HEK293 (cell line): ENCODE data around the gene PLA2G4B.

Experiments
- CTCF ChIA-PET: fragments of 350-600 bp; formaldehyde crosslinking; extraction: SDS; loops from one replicate; lab custom pipeline; 2021; ENCODE audit warnings: antibody characterized with exemption; lab: Yijun Ruan, JAX
- POLR2A ChIA-PET: fragments of 300-600 bp; formaldehyde crosslinking; extraction: SDS; loops from one replicate; lab custom pipeline; 2020; ENCODE audit warnings: antibody characterized with exemption, inconsistent platforms; lab: Yijun Ruan, JAX
- H3K27ac ChIP-seq: fragments of 200-500 bp; sonication (Bioruptor generic); 2 replicates; pipeline ENCODE4 v1.5.1; 2014; ENCODE audit warnings: low read depth, low read length, control low read depth, inconsistent platforms; ENCODE audit errors: extremely low read depth
- H3K36me3 ChIP-seq, 2 experiments: fragments of 200-500 bp in 1 of 2; sonication (Bioruptor generic) in 1 of 2; 1 replicate in 1 of 2; 2 replicates in 1 of 2; pipeline ENCODE4 v1.5.1; 2014 to 2017; ENCODE audit warnings: inconsistent platforms in 2 of 2, low read length in 2 of 2; ENCODE audit not compliant: control insufficient read depth in 2 of 2, insufficient read depth in 1 of 2
- H3K4me1 ChIP-seq: fragments of 200-500 bp; sonication (Bioruptor generic); 2 replicates; pipeline ENCODE4 v1.5.1; 2014; ENCODE audit warnings: mild to moderate bottlenecking, low read length, inconsistent platforms; ENCODE audit not compliant: control insufficient read depth, insufficient read depth
- H3K4me3 ChIP-seq: 2 replicates; pipeline ENCODE4 v1.5.1; 2011; ENCODE audit warnings: low read depth, mild to moderate bottlenecking, control low read depth, low read length, moderate library complexity
- H3K9me3 ChIP-seq: fragments of 200-500 bp; sonication (Bioruptor generic); 2 replicates; pipeline ENCODE4 v1.5.1; 2014; ENCODE audit warnings: low read depth, low read length, inconsistent platforms; ENCODE audit not compliant: control insufficient read depth, insufficient read depth
- BCL11A ChIP-seq: fragments of 450-650 bp; formaldehyde crosslinking; IDR thresholded peaks from 2 replicates; pipeline ENCODE4 v1.5.1; 2016; ENCODE audit warnings: low read depth, missing biosample characterization, missing genetic modification characterization
- EGR2 ChIP-seq: fragments of 450-650 bp; formaldehyde crosslinking; IDR thresholded peaks from 2 replicates; pipeline ENCODE4 v1.5.1; 2016; ENCODE audit warnings: low read depth, missing biosample characterization, missing genetic modification characterization
- GLIS1 ChIP-seq: fragments of 450-650 bp; formaldehyde crosslinking; IDR thresholded peaks from 2 replicates; pipeline ENCODE4 v1.5.1; 2016; ENCODE audit warnings: missing biosample characterization, missing genetic modification characterization
- MYNN ChIP-seq: fragments of 450-650 bp; formaldehyde crosslinking; IDR thresholded peaks from 2 replicates; pipeline ENCODE4 v1.5.1; 2016; ENCODE audit warnings: missing biosample characterization, missing genetic modification characterization, borderline replicate concordance
- PATZ1 ChIP-seq: fragments of 450-650 bp; formaldehyde crosslinking; IDR thresholded peaks from 2 replicates; pipeline ENCODE4 v1.5.1; 2016; ENCODE audit warnings: missing biosample characterization, missing genetic modification characterization
- RBAK ChIP-seq: fragments of 450-650 bp; formaldehyde crosslinking; IDR thresholded peaks from 2 replicates; pipeline ENCODE4 v1.5.1; 2016; ENCODE audit warnings: missing biosample characterization, missing genetic modification characterization
- SP3 ChIP-seq: fragments of 450-650 bp; formaldehyde crosslinking; IDR thresholded peaks from 2 replicates; pipeline ENCODE4 v1.5.1; 2016; ENCODE audit warnings: missing biosample characterization, missing genetic modification characterization
- ZBTB20 ChIP-seq: fragments of 450-650 bp; formaldehyde crosslinking; IDR thresholded peaks from 2 replicates; pipeline ENCODE4 v1.5.1; 2016; ENCODE audit warnings: missing biosample characterization, missing genetic modification characterization
- ZBTB44 ChIP-seq: fragments of 450-650 bp; IDR thresholded peaks from 2 replicates; pipeline ENCODE4 v1.5.1; 2018; ENCODE audit warnings: missing biosample characterization, mild to moderate bottlenecking, missing genetic modification characterization
- ZBTB7A ChIP-seq: fragments of 450-650 bp; formaldehyde crosslinking; IDR thresholded peaks from 2 replicates; pipeline ENCODE4 v1.5.1; 2016; ENCODE audit warnings: low read depth, missing biosample characterization, missing genetic modification characterization
- ZBTB8A ChIP-seq: fragments of 450-650 bp; formaldehyde crosslinking; IDR thresholded peaks from 2 replicates; pipeline ENCODE4 v1.5.1; 2016; ENCODE audit warnings: missing biosample characterization, missing genetic modification characterization
- ZEB2 ChIP-seq: fragments of 450-650 bp; formaldehyde crosslinking; IDR thresholded peaks from 2 replicates; pipeline ENCODE4 v1.5.1; 2016; ENCODE audit warnings: missing biosample characterization, missing genetic modification characterization
- ZFP41 ChIP-seq: fragments of 450-650 bp; formaldehyde crosslinking; IDR thresholded peaks from 2 replicates; pipeline ENCODE4 v1.5.1; 2016; ENCODE audit warnings: missing biosample characterization, missing genetic modification characterization, borderline replicate concordance
- ZIC2 ChIP-seq: fragments of 450-650 bp; formaldehyde crosslinking; IDR thresholded peaks from 2 replicates; pipeline ENCODE4 v1.5.1; 2016; ENCODE audit warnings: missing biosample characterization, missing genetic modification characterization
- ZNF146 ChIP-seq: fragments of 450-650 bp; formaldehyde crosslinking; IDR thresholded peaks from 2 replicates; pipeline ENCODE4 v1.5.1; 2016; ENCODE audit warnings: missing biosample characterization, missing genetic modification characterization
- ZNF155 ChIP-seq: fragments of 450-650 bp; formaldehyde crosslinking; IDR thresholded peaks from 2 replicates; pipeline ENCODE4 v1.5.1; 2016; ENCODE audit warnings: missing biosample characterization, missing genetic modification characterization
- ZNF169 ChIP-seq: fragments of 450-650 bp; formaldehyde crosslinking; IDR thresholded peaks from 2 replicates; pipeline ENCODE4 v1.5.1; 2016; ENCODE audit warnings: missing biosample characterization, missing genetic modification characterization
- ZNF18 ChIP-seq: fragments of 450-650 bp; formaldehyde crosslinking; IDR thresholded peaks from 2 replicates; pipeline ENCODE4 v1.5.1; 2016; ENCODE audit warnings: missing biosample characterization, missing genetic modification characterization
- ZNF274 ChIP-seq, 2 experiments: fragments of 200-500 bp in 1 of 2; fragments of 450-650 bp in 1 of 2; sonication (Bioruptor generic) in 1 of 2; formaldehyde crosslinking in 1 of 2; IDR thresholded peaks; 2 replicates each; pipeline versions ENCODE4 v1.5.1 to v1.6.1; 2014 to 2016; ENCODE audit warnings: borderline replicate concordance in 1 of 2, inconsistent platforms in 1 of 2, low read length in 1 of 2, missing biosample characterization in 1 of 2, missing genetic modification characterization in 1 of 2
- ZNF335 ChIP-seq: fragments of 450-650 bp; formaldehyde crosslinking; conservative IDR thresholded peaks from 2 replicates; pipeline ENCODE4 v1.5.1; 2016; ENCODE audit warnings: missing biosample characterization, missing genetic modification characterization
- ZNF398 ChIP-seq: fragments of 450-650 bp; formaldehyde crosslinking; IDR thresholded peaks from 2 replicates; pipeline ENCODE4 v1.5.1; 2017; ENCODE audit warnings: missing biosample characterization, missing genetic modification characterization
- ZNF423 ChIP-seq: fragments of 450-650 bp; formaldehyde crosslinking; IDR thresholded peaks from 2 replicates; pipeline ENCODE4 v1.5.1; 2016; ENCODE audit warnings: missing biosample characterization, missing genetic modification characterization
- ZNF529 ChIP-seq: fragments of 450-650 bp; formaldehyde crosslinking; IDR thresholded peaks from 2 replicates; pipeline ENCODE4 v1.5.1; 2017; ENCODE audit warnings: missing genetic modification characterization, missing biosample characterization; ENCODE audit not compliant: insufficient replicate concordance
- ZNF701 ChIP-seq: fragments of 450-650 bp; formaldehyde crosslinking; IDR thresholded peaks from 2 replicates; pipeline ENCODE4 v1.5.1; 2016; ENCODE audit warnings: missing biosample characterization, missing genetic modification characterization
- ZNF777 ChIP-seq: fragments of 450-650 bp; formaldehyde crosslinking; IDR thresholded peaks from 2 replicates; pipeline ENCODE4 v1.5.1; 2017; ENCODE audit warnings: missing biosample characterization, missing genetic modification characterization, borderline replicate concordance
- ZNF843 ChIP-seq: fragments of 450-650 bp; formaldehyde crosslinking; IDR thresholded peaks from 2 replicates; pipeline ENCODE4 v1.5.1; 2016; ENCODE audit warnings: missing biosample characterization, missing genetic modification characterization
- TF ChIP-seq, protein P1 (sequence below): fragments of 450-650 bp; formaldehyde crosslinking; IDR thresholded peaks from 2 replicates; pipeline ENCODE4 v1.5.1; 2017; ENCODE audit warnings: missing biosample characterization, missing genetic modification characterization

Gene PLA2G4B

DNA sequence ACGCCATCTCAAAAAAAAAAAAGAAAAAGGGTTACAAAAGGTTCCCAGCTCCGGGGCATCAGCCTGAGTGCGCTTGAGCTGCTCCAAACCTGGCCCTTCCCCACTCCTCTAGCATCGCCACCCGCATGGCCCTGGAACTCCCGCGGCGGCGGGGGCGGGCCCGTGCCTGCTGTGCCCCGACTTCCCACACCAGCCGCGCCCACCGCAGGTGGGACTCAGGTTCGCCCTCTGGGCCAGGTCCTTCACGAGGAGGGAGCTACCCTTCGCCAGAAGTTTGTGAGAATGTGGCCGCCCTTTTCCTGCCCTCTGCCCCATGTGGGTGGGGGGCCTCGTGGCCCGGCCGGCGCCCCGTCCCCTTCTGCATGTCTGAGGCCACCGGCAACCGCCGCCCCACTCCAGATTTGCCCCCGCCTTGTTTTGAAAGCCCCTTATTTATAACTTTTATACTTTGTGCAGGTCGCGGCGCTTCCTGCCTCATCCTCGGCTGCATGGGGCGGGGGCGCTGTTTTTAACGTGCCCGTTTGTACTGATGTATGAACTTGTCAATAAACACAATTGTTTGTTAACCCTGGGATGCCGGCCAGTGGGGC, 11.3 kb upstream of the PLA2G4B start (continued):
- TF ChIP-seq ZBTB8A (tag by site-specific recombination) (peak; percentile 54), ZNF701 (tag by site-specific recombination) (no peak), ZNF423 (0 out of 2 replicates have a peak, but pooled peaks have one; percentile 44), ZNF398 (tag by site-specific recombination) (no peak), PATZ1 (tag by site-specific recombination) (peak; percentile 42; the same call in 1 of the 2 replicates), BCL11A (no peak), ZNF335 (tag by site-specific recombination) (peak; percentile 76; the same call in 1 of the 2 replicates), ZIC2 (tag by site-specific recombination) (peak; percentile 89), MYNN (tag by site-specific recombination) (no peak), GLIS1 (peak; percentile 78), ZNF274 (IDR thresholded peaks at IDR 0.05; ENCODE audit: low read length) (no peak), ZNF274 (tag by site-specific recombination; IDR thresholded peaks at IDR 0.05; ENCODE audit: borderline replicate concordance) (no peak), ZEB2 (tag by site-specific recombination) (no peak), EGR2 (tag by site-specific recombination) (peak; percentile 82), RBAK (tag by site-specific recombination) (no peak), ZBTB20 (tag by site-specific recombination) (0 out of 2 replicates have a peak, but pooled peaks have one; percentile 21), SP3 (tag by site-specific recombination) (peak; percentile 53; the same call in 1 of the 2 replicates)
- TF ChIP-seq, protein P1, sequence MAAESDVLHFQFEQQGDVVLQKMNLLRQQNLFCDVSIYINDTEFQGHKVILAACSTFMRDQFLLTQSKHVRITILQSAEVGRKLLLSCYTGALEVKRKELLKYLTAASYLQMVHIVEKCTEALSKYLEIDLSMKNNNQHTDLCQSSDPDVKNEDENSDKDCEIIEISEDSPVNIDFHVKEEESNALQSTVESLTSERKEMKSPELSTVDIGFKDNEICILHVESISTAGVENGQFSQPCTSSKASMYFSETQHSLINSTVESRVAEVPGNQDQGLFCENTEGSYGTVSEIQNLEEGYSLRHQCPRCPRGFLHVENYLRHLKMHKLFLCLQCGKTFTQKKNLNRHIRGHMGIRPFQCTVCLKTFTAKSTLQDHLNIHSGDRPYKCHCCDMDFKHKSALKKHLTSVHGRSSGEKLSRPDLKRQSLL (tag by site-specific recombination): peak; percentile 85

GRCh38 chr15:41827880-41828806, 10.5 kb upstream of the PLA2G4B start, which contains the start of gene JMJD7:
TSS of gene JMJD7 (plus strand) at chr15:41828092. CDS start at chr15:41828125, 33 bp downstream.
- CTCF ChIA-PET: interaction anchor here (1.0 kb wide), 2 partner anchors 77 to 91 kb away, joined by 3 to 6 read pairs; no protein-coding TSS in a partner anchor
- no peaks in the 10 kb centered on the region for H3K4me1 ChIP-seq
- peak within 1 kb of the TSS; percentile 49; the same call in 1 of the 2 replicates for H3K27ac ChIP-seq
- peak; percentile 18; the same call in 1 of the 2 replicates for TF ChIP-seq ZBTB7A
- TF ChIP-seq ZNF843: 0 out of 2 replicates have a peak, but pooled peaks have one; percentile 16
- no peak for TF ChIP-seq ZNF18 (tag by site-specific recombination)
- TF ChIP-seq ZNF155: no peak
- no peak for TF ChIP-seq ZNF529
- peak; percentile 29; the same call in 1 of the 2 replicates for TF ChIP-seq ZNF777 (tag by site-specific recombination)
- no peak for TF ChIP-seq ZFP41
- no peak for TF ChIP-seq ZBTB44 (tag by site-specific recombination)
- TF ChIP-seq ZNF169 (tag by site-specific recombination): no peak
- TF ChIP-seq ZNF146 (tag by site-specific recombination): no peak

More at GRCh38 chr15:41827880-41828806, 10.5 kb upstream of the PLA2G4B start, which contains the start of gene JMJD7:
- Histone ChIP-seq H3K9me3 (no peaks in the 10 kb centered on the region), H3K4me3 (peak within 1 kb of the TSS; percentile 79), H3K36me3 (peaks cover 0 to 16% of the 10 kb centered on the region in 2 experiments; a peak in 1 of 3 replicates)
- POLR2A ChIA-PET: interaction anchor here (1.4 kb wide), 1 partner anchor 144 kb away, joined by 5 read pairs; the partner anchor contains the start of gene EHD4
